ENCODE results near the gene SPATA3. TPM values are rescaled to one million over a fixed set of nuclear protein-coding genes. Genes with fewer than 3 reads are reported as not detected.

The SPATA3 gene
- total RNA-seq = not detected in 2 replicates

GRCh38 chr2:230995821-230996220, at the start of gene SPATA3:
Gene SPATA3, plus strand, starts transcription at chr2:230996121. Its CDS starts 113 bp downstream, at chr2:230996234.

GRCh38 chr2:231037202-231037730, 41.3 kb downstream of the SPATA3 start, which contains the start of gene C2orf72:
Gene C2orf72, plus strand, starts transcription at chr2:231037523. Its CDS starts 43 bp downstream, at chr2:231037566.

GRCh38 chr2:231056453-231057416, 60.8 kb downstream of the SPATA3 start, which contains the start of gene PSMD1:
Gene PSMD1, plus strand, starts transcription at chr2:231056867. Its CDS starts 159 bp downstream, at chr2:231057026.

Other genes with a start within 250 kb of the SPATA3 start
- 65.2 and 76.5 TPM in 2 replicates for gene ITM2C, start 131.2 kb upstream of the SPATA3 start, total RNA-seq
- gene GPR55, start 70.9 kb upstream of the SPATA3 start, total RNA-seq = not detected in 2 replicates
- gene C2orf72, start 41.4 kb downstream of the SPATA3 start, total RNA-seq = 0.65 and 2.1 TPM in 2 replicates
- 130 and 142 TPM in 2 replicates for gene PSMD1, start 60.7 kb downstream of the SPATA3 start, total RNA-seq
- 1.2 and 1.3 TPM in 2 replicates for gene HTR2B, start 128.9 kb downstream of the SPATA3 start, total RNA-seq
- 53.9 and 72.4 TPM in 2 replicates for gene ARMC9, start 202.5 kb downstream of the SPATA3 start, total RNA-seq

All from articular chondrocyte of knee joint (primary cell).